D721Med (cell line): ENCODE measurements around the gene LRRC36.
"Not testable (repeated sequence)": the region's sequence is repeated elsewhere in the genome, so short reads cannot be mapped to it uniquely, and the experiment has no call there.

Experiments
- DNase-seq: peaks from one replicate; pipeline ENCODE4 v3.0.0; 2011; ENCODE audit warnings: low spot score; ENCODE audit not compliant: insufficient read length
- FAIRE-seq: peaks from 2 replicates; lab custom pipeline; 2011; peaks lifted over from hg19 to GRCh38; lab: Jason Lieb, UNC
- TF ChIP-seq, protein P1 (sequence below): IDR thresholded peaks from 2 replicates; pipeline ENCODE4 v1.5.1; 2012; ENCODE audit warnings: mild to moderate bottlenecking, control low read depth; ENCODE audit not compliant: insufficient read depth; ENCODE audit errors: missing control alignments

The LRRC36 gene

DNA sequence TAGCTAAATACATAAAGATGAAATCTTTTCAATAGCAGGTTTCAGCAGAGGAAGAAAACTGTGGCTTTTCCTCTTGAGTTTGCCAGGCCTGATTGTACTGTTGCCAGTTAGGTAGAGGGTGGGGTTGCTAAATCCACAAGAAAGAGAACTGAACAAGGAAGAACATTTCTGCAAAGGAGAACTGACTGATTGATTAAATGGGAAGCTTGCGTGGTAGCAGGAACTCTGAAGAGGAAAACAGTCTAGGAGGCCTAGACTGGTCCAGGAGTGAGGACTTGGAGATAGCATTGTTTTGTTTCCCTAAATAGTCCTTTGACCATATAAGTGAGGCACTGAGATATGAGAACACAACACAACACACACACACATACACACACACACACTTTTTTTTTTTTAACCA, 18.8 kb downstream of the LRRC36 start:
- TF ChIP-seq, protein P1, sequence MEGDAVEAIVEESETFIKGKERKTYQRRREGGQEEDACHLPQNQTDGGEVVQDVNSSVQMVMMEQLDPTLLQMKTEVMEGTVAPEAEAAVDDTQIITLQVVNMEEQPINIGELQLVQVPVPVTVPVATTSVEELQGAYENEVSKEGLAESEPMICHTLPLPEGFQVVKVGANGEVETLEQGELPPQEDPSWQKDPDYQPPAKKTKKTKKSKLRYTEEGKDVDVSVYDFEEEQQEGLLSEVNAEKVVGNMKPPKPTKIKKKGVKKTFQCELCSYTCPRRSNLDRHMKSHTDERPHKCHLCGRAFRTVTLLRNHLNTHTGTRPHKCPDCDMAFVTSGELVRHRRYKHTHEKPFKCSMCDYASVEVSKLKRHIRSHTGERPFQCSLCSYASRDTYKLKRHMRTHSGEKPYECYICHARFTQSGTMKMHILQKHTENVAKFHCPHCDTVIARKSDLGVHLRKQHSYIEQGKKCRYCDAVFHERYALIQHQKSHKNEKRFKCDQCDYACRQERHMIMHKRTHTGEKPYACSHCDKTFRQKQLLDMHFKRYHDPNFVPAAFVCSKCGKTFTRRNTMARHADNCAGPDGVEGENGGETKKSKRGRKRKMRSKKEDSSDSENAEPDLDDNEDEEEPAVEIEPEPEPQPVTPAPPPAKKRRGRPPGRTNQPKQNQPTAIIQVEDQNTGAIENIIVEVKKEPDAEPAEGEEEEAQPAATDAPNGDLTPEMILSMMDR, result no peak
- no peak for FAIRE-seq
- DNase-seq, result no peak

DNA sequence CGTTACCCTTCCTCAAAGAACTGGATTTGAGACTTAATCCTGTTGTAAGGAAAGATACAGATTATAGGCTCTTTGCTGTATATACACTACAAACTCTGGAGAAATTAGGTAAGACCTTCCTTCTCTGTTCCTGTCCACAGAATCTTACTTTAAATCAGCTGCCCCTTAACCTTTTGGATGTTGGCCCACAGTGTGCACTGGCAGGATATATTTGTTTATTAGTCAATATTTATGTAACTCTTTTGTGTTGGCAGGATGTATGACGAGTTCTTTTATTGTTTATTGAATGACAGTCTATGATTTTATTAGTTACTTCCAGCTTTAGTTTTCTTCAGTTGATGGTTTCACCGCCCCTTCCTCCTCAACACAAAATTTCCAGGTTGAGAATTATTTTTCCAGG, 19.7 kb downstream of the LRRC36 start:
- DNase-seq (no peak), FAIRE-seq (no peak)
- TF ChIP-seq, protein P1, result no peak

DNA sequence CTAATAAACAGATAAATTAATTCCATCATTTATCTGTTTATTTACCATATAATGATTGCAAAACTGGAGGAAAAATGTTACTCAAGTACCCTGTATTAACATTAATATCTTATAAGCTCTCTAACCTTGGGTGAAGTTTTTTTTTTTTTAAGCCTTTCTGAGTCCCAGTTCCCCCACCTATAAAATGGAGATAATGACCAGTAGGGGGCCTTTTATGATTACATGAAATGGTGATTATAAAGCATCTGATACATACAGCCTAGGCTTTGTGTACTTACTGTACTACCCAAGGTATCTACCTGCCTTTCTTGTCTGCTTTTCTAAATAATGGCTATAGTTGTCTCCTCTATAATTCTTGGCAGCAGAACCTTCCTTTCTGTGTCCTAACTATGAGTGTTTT, 22.6 kb downstream of the LRRC36 start:
- no peak for FAIRE-seq
- TF ChIP-seq, protein P1, result peak; percentile 50

DNA sequence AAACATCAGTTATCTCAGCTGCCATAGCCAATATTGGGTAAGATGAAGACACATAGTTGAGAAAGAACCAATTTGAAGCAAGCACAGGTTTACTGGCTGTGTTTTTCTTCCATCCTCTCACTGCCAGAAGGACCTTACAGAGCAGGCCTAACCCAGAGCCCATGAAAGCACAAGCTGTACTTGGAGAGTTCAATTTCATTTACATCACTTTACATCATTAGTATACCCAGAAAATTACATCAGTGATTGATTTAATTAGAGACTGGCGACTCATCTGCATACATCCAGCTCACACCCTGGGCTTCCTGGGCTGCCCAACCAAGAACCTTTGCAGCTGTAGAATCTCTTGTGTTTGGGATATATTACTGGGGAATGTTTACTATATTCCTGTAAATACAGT, 23.7 kb downstream of the LRRC36 start:
- DNase-seq (no peak), FAIRE-seq (no peak)
- TF ChIP-seq, protein P1, result no peak

More for the DNA sequence above, 22.6 kb downstream of the LRRC36 start:
- no peak for DNase-seq

DNA sequence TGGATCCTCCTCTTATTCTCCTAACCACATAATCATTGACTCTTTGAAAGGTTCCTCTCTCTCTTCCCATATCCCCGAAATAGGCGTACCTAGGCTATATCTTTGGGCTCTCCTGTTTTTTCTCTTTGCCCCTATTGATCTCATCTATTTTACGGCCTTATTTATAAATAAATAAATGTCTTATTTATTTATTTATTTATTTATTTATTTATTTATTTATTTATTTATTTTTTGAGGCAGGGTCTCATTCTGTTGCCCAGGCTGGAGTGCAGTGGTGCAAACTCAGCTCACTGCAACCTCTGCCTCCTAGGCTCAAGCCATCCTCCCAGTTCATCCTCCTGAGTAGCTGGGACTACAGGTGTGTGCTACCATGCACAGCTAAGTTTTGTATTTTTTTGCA, 25.8 kb downstream of the LRRC36 start:
- FAIRE-seq, DNase-seq: not testable (repeated sequence)

DNA sequence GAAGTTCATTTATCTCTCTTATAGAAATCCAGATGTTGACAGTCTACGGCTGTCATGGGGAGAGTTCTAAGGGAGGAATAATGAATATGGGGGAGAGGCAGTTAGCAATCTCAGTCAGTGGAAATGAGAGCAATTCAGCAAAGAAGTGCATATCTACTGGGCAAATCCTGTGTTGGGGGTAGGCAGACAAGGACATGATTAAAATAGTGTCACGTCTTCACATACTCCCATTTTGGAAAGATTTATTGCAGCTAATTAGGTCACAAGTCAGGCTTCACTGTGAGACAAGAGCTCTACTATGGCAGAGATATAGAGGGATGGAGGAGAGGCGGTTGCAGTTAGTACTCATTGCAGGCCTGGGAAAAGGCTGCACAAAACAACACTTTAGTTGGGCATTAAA, 29.8 kb downstream of the LRRC36 start:
- FAIRE-seq (no peak), DNase-seq (no peak)
- TF ChIP-seq, protein P1, result no peak

DNA sequence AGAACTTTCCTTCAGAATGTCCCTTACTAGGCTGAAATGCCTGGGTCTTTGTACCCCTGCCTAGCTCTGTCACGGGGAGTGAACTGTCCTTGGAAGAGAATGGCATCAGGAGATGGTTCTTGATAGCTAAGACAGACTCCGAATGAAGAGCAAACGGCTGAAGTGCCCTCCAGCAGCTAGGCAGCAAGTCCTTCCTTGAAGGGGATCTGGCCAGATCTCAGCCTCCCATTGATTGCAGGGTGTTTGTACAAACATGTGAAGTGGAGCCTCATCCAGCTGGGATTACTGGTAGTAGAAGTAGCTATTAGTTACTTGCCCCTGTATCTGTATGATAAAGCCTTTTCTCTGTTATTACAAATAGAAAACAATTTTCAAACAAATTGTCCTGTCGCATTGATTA, 30.9 kb downstream of the LRRC36 start:
- no peak for FAIRE-seq
- TF ChIP-seq, protein P1, result no peak
- no peak for DNase-seq

DNA sequence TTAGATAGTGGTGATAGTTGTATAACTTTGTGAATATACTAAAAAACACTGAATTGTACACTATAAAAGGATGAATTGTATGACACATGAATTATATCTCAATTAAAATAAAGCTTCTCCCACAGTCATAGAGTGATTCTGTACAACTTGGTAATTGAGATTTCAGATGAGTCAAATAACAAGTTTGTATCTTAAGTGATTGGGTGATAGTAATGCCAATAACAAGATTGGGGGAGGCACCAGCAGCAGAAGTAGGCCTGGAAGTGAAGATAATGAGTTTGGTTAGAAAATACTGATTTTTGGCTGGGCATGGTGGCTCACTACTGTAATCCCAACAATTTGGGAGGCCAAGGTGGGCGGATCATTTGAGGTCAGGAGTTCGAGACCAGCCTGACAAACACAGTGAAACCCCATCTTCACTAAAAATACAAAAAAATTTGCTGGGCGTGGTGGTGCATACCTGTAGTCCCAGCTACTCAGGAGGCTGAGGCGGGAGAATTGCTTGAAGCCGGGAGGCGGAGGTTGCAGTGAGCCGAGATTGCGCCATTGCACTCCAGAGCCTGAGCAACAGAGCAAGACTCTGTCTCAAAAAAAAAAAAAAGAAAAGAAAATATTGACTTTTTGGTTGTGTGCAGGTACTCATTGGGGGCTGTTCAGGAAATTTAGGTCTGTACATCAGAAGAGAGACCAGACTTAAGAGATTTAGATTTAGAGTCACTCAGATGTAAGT, 33.1 kb downstream of the LRRC36 start:
- DNase-seq, FAIRE-seq: not testable (repeated sequence)
